Measurements from ENCODE around the gene VAV3. TPM values are rescaled to one million over a fixed set of nuclear protein-coding genes. Genes with fewer than 3 reads are reported as not detected.

VAV3 gene
- polyA plus RNA-seq, 1 donor (not counting 4 experiments of a cell fraction or from before 2014, with no cell fraction given): 19.6 TPM

GRCh38 chr1:107647012-107647411, 318.0 kb downstream of the VAV3 start:
- no peaks in the 10 kb centered on the region for H3K9me1 ChIP-seq (ENCODE audit: control insufficient read depth, extremely low read depth, insufficient read depth, low read length)
- no peak overlapping the region for H3K4me2 ChIP-seq (ENCODE audit: control insufficient read depth, extremely low read depth, insufficient read depth, low read depth, low read length)
- TF ChIP-seq EZH2 (IDR thresholded peaks at IDR 0.05; ENCODE audit: low read length) (no peak), CTCF (optimal IDR thresholded peaks at IDR 0.05 in 1 of 3, IDR thresholded peaks at IDR 0.05 in 1 of 3, conservative IDR thresholded peaks at IDR 0.05 in 1 of 3; ENCODE audit: extremely low read depth in 1 of 3, insufficient read depth in 2 of 3, low read length in 3 of 3) (no peak)
- no peak overlapping the region for H3K4me3 ChIP-seq (ENCODE audit: control insufficient read depth in 2 of 3, extremely low read depth in 1 of 3, insufficient read depth in 2 of 3, low read depth in 1 of 3, low read length in 3 of 3)
- H3K9ac ChIP-seq (ENCODE audit: control insufficient read depth, extremely low read depth, insufficient read depth, low read length): no peak overlapping the region
- peaks cover 40% of the 10 kb centered on the region for H3K4me1 ChIP-seq (ENCODE audit: control insufficient read depth, extremely low read depth, insufficient read depth, low read length)
- H3K27me3 ChIP-seq (ENCODE audit: control insufficient read depth, extremely low read depth, insufficient read depth, low read length): no peaks in the 10 kb centered on the region
- FAIRE-seq (peak; percentile 70), DNase-seq (ENCODE audit: low read depth, low spot score) (no peak)
- H3K79me2 ChIP-seq (ENCODE audit: control insufficient read depth, insufficient read depth, low read length): no peaks in the 10 kb centered on the region
- no peaks in the 10 kb centered on the region for H3K36me3 ChIP-seq (ENCODE audit: control insufficient read depth in 2 of 2, extremely low read depth in 1 of 2, insufficient read depth in 2 of 2, low read length in 2 of 2)
- H3K27ac ChIP-seq (ENCODE audit: control insufficient read depth, insufficient read depth, low read length): peak overlapping the region; percentile 92
- dilution Hi-C loops (cut with MboI; ENCODE audit: extremely low pct_ligation_motif_present, low sequenced_read_pairs): no loop called here
- H3K9me3 ChIP-seq (ENCODE audit: control insufficient read depth, low read depth, low read length): no peaks in the 10 kb centered on the region
- H2AFZ ChIP-seq (ENCODE audit: control insufficient read depth, low read length): no peak overlapping the region
- no peaks in the 10 kb centered on the region for H4K20me1 ChIP-seq (ENCODE audit: control insufficient read depth, extremely low read depth, insufficient read depth, low read length)

DNA sequence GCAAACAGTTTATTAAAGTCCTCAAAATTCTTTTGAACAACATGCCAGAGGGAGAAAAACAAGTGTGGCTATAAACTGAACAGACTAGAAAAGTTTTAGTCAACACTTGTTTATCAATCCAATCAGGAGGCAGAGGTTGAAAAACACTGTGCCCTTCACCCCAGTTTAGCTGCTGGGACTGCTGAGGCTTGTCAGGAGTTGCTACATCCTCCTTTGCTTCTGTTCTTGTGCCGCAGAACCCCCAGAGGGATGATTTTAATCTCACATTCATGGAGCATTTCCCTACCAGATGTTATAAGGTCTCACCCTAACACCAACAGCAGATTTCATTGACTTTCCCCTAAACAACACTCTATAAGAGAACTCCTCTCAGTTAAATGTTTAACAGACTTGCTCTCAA, 321.2 kb downstream of the VAV3 start:
- peak; percentile 53 for FAIRE-seq
- no peaks in the 10 kb centered on the region for H3K36me3 ChIP-seq (ENCODE audit: control insufficient read depth in 2 of 2, extremely low read depth in 1 of 2, insufficient read depth in 2 of 2, low read length in 2 of 2)
- DNase-seq (ENCODE audit: low read depth, low spot score): no peak
- H3K79me2 ChIP-seq (ENCODE audit: control insufficient read depth, insufficient read depth, low read length): no peaks in the 10 kb centered on the region
- TF ChIP-seq CTCF (optimal IDR thresholded peaks at IDR 0.05 in 1 of 3, IDR thresholded peaks at IDR 0.05 in 1 of 3, conservative IDR thresholded peaks at IDR 0.05 in 1 of 3; ENCODE audit: extremely low read depth in 1 of 3, insufficient read depth in 2 of 3, low read length in 3 of 3) (no peak), EZH2 (IDR thresholded peaks at IDR 0.05; ENCODE audit: low read length) (no peak)
- H3K9me3 ChIP-seq (ENCODE audit: control insufficient read depth, low read depth, low read length): no peaks in the 10 kb centered on the region
- no peaks in the 10 kb centered on the region for H3K9me1 ChIP-seq (ENCODE audit: control insufficient read depth, extremely low read depth, insufficient read depth, low read length)
- H3K27ac ChIP-seq (ENCODE audit: control insufficient read depth, insufficient read depth, low read length): peak overlapping the region; percentile 13
- peak overlapping the region; percentile 8 for H2AFZ ChIP-seq (ENCODE audit: control insufficient read depth, low read length)
- dilution Hi-C loops (cut with MboI; ENCODE audit: extremely low pct_ligation_motif_present, low sequenced_read_pairs): no loop called here
- no peaks in the 10 kb centered on the region for H4K20me1 ChIP-seq (ENCODE audit: control insufficient read depth, extremely low read depth, insufficient read depth, low read length)
- no peak overlapping the region for H3K9ac ChIP-seq (ENCODE audit: control insufficient read depth, extremely low read depth, insufficient read depth, low read length)
- H3K4me3 ChIP-seq (ENCODE audit: control insufficient read depth in 2 of 3, extremely low read depth in 1 of 3, insufficient read depth in 2 of 3, low read depth in 1 of 3, low read length in 3 of 3): no peak overlapping the region
- no peaks in the 10 kb centered on the region for H3K27me3 ChIP-seq (ENCODE audit: control insufficient read depth, extremely low read depth, insufficient read depth, low read length)
- peak overlapping the region; percentile 45 for H3K4me2 ChIP-seq (ENCODE audit: control insufficient read depth, extremely low read depth, insufficient read depth, low read depth, low read length)
- peaks cover 32% of the 10 kb centered on the region for H3K4me1 ChIP-seq (ENCODE audit: control insufficient read depth, extremely low read depth, insufficient read depth, low read length)
